Neural crest cell (in vitro differentiated cells): ENCODE results near the gene CREM. TPM values are rescaled to one million over a fixed set of nuclear protein-coding genes. Genes with fewer than 3 reads are reported as not detected.

Source experiments
- DNase-seq: peaks from one replicate; pipeline ENCODE4 v3.0.0; 2021; ENCODE audit warnings: low read depth, mixed read lengths, low spot score
- H3K27ac Mint-ChIP-seq: one replicate; pipeline ENCODE4 v1.8.0; 2021; ENCODE audit warnings: mild to moderate bottlenecking, mixed read lengths; ENCODE audit not compliant: unreplicated experiment
- H3K27me3 Mint-ChIP-seq: 2 replicates; pipeline ENCODE4 v1.8.0; 2021; ENCODE audit warnings: low read depth, mild to moderate bottlenecking, mixed read lengths
- H3K36me3 Mint-ChIP-seq: 2 replicates; pipeline ENCODE4 v1.8.0; 2021; ENCODE audit warnings: low read depth, mild to moderate bottlenecking, mixed read lengths
- H3K4me1 Mint-ChIP-seq: 2 replicates; pipeline ENCODE4 v1.8.0; 2021; ENCODE audit warnings: mixed read lengths
- H3K4me3 Mint-ChIP-seq: one replicate; pipeline ENCODE4 v1.8.0; 2021; ENCODE audit warnings: mild to moderate bottlenecking, mixed read lengths
- H3K9me3 Mint-ChIP-seq: 2 replicates; pipeline ENCODE4 v1.8.0; 2021; ENCODE audit warnings: mixed read lengths
- CTCF ChIP-seq: fragments of 200-600 bp; sonication (generic); conservative IDR thresholded peaks from 2 replicates; pipeline ENCODE4 v1.5.0; 2021; ENCODE audit warnings: antibody characterized with exemption, mild to moderate bottlenecking
- total RNA-seq: library from RNA; stranded (reverse); gene quantifications from 2 replicates; pipeline ENCODE4 v1.2.1, GENCODE V29; 2021

Gene CREM
- total RNA-seq, 1 donor from 2014 or later = 29.6 TPM

GRCh38 chr10:35097510-35097909, 29.1 kb upstream of the CREM start:
- Mint-ChIP-seq H3K27me3 (peaks cover 17% of the 10 kb centered on the region), H3K9me3 (no peaks in the 10 kb centered on the region), H3K4me1 (no peaks in the 10 kb centered on the region), H3K36me3 (no peaks in the 10 kb centered on the region), H3K4me3 (no peak overlapping the region), H3K27ac (no peak overlapping the region)
- no peak for TF ChIP-seq CTCF
- DNase-seq = no peak

- Mint-ChIP-seq H3K27ac (no peak overlapping the region), H3K4me1 (no peaks in the 10 kb centered on the region), H3K27me3 (peaks cover 4% of the 10 kb centered on the region), H3K9me3 (no peaks in the 10 kb centered on the region), H3K36me3 (no peaks in the 10 kb centered on the region), H3K4me3 (no peak overlapping the region)
- no peak for TF ChIP-seq CTCF
- DNase-seq = no peak
Observed at GRCh38 chr10:35103882-35104281, 22.8 kb upstream of the CREM start.

- no peaks in the 10 kb centered on the region for H3K9me3 Mint-ChIP-seq
- peaks cover 7% of the 10 kb centered on the region for H3K27me3 Mint-ChIP-seq
- H3K4me3 Mint-ChIP-seq = no peak overlapping the region
- no peak for DNase-seq
- H3K4me1 Mint-ChIP-seq = no peaks in the 10 kb centered on the region
- no peaks in the 10 kb centered on the region for H3K36me3 Mint-ChIP-seq
- no peak overlapping the region for H3K27ac Mint-ChIP-seq
- TF ChIP-seq CTCF = no peak
Observed at GRCh38 chr10:35112571-35112970, 14.1 kb upstream of the CREM start.

GRCh38 chr10:35119378-35119777, 7.3 kb upstream of the CREM start:
- Mint-ChIP-seq H3K9me3 (no peaks in the 10 kb centered on the region), H3K4me3 (no peak overlapping the region), H3K27me3 (peaks cover 20% of the 10 kb centered on the region), H3K4me1 (no peaks in the 10 kb centered on the region), H3K27ac (no peak overlapping the region), H3K36me3 (no peaks in the 10 kb centered on the region)
- TF ChIP-seq CTCF = no peak
- no peak for DNase-seq

- H3K4me1 Mint-ChIP-seq = peaks cover 14% of the 10 kb centered on the region
- no peaks in the 10 kb centered on the region for H3K36me3 Mint-ChIP-seq
- peaks cover 2% of the 10 kb centered on the region for H3K27me3 Mint-ChIP-seq
- no peaks in the 10 kb centered on the region for H3K9me3 Mint-ChIP-seq
- no peak for TF ChIP-seq CTCF
- peak overlapping the region; percentile 7 for H3K4me3 Mint-ChIP-seq
- DNase-seq = no peak
- H3K27ac Mint-ChIP-seq = no peak overlapping the region
Observed at GRCh38 chr10:35124540-35124939, 2.1 kb upstream of the CREM start.

GRCh38 chr10:35126062-35126529, 550 bp upstream of the CREM start:
- H3K27ac Mint-ChIP-seq = peak overlapping the region; percentile 57
- H3K27me3 Mint-ChIP-seq = peaks cover 2% of the 10 kb centered on the region
- H3K4me3 Mint-ChIP-seq = peak overlapping the region; percentile 90
- TF ChIP-seq CTCF = no peak
- no peaks in the 10 kb centered on the region for H3K36me3 Mint-ChIP-seq
- DNase-seq = no peak
- H3K4me1 Mint-ChIP-seq = peaks cover 20% of the 10 kb centered on the region
- no peaks in the 10 kb centered on the region for H3K9me3 Mint-ChIP-seq
